K562 (cell line): ENCODE results near the gene TMEM87B. TPM values are rescaled to one million over a fixed set of nuclear protein-coding genes. Genes with fewer than 3 reads are reported as not detected.

Experiments
- CHD7 ChIP-seq: fragments of 200-600 bp; sonication (generic); IDR thresholded peaks from one replicate; pipeline ENCODE4 v1.6.1; 2012; ENCODE audit warnings: mild to moderate bottlenecking, low read depth, low read length, inconsistent platforms
- SIRT6 ChIP-seq: IDR thresholded peaks from one replicate; pipeline ENCODE4 v1.6.1; 2012; ENCODE audit warnings: low read depth, mild to moderate bottlenecking, control low read depth, inconsistent platforms, low read length, moderate library complexity
- polyA plus RNA-seq, 8 experiments: library from polyadenylated mRNA; depleted of rRNA in 4 of 8; stranded (reverse) in 5 of 8; unstranded in 3 of 8; fragments of >200 nt; fragmentation: Nextera tagmentation in 2 of 8; fragmentation: Illumina TruSeq in 1 of 8; extraction: Ambion mirVana in 2 of 8; extraction: Trizol in 1 of 8; gene quantifications; 2 replicates each; pipeline versions ENCODE4 v1.2.1 to v1.2.3, GENCODE V29; 2011 to 2014; ENCODE audit warnings: inconsistent platforms in 1 of 8, missing spikeins in 1 of 8
- total RNA-seq, 7 experiments: library from RNA; depleted of rRNA in 6 of 7; stranded (reverse); fragments of >200 nt in 6 of 7; fragmentation: Illumina TruSeq in 2 of 7; extraction: Trizol in 2 of 7; gene quantifications; 2 replicates each; pipeline versions ENCODE4 v1.2.1 to v1.2.3, GENCODE V29; 2011 to 2021; ENCODE audit warnings: low replicate concordance in 1 of 7

Gene TMEM87B
- total and polyA plus RNA-seq, 9 of the 15 experiments (the other 6 are each of a cell fraction or from before 2014, with no cell fraction given) = 3.7 to 17.1 (median 11.0) TPM

DNA sequence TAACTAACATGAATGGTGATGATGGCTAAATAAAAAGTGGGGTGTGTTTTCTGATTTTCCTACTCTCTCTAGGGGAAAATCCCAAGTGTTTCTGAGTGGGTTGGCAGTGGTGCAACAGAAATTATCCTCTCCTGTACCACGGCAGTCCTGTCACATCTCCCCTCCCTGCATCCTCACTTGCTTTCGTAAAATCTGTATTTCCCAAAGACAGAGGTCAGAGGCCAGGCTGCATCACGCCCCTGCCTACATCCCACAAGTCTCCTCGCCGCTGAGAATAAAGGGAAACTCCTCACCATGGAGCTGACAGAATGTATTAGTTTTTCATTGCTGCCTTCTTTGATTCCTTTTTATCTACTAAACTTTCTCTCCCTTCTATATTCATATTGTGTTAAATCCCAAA is 96.2 kb downstream of the TMEM87B start (continued):
- TF ChIP-seq CHD7 (no peak), SIRT6 (no peak)
